ENCODE data around the gene USP22.

DNA sequence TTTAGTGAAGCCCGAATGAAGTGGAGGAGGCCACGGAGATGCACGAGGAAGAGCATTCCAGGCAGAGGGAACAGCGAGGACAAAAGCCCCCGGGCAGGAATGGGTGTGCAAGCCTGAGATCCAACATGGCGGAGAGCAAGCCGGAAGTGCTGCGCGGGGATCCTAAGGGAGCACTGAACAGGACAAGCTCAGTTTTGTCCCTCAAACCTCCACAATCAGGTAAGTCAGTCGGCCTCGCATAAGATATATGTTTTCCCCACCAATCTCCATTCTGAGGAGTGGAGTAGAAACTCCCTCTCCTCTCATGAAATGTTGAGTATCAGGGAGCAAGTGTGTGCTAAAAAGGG is 32.9 kb upstream of the USP22 start:
- TF ChIP-seq CTCF (conservative IDR thresholded peaks at IDR 0.05; ENCODE audit: low read depth in 2 of 2) (no peak), POLR2AphosphoS5 (IDR thresholded peaks at IDR 0.05; ENCODE audit: low read depth) (no peak), EZH2 (IDR thresholded peaks at IDR 0.05; ENCODE audit: low read depth, unreplicated experiment) (no peak), JUNB (IDR thresholded peaks at IDR 0.05; ENCODE audit: unreplicated experiment) (no peak), REST (IDR thresholded peaks at IDR 0.05; ENCODE audit: unreplicated experiment) (no peak), EZH2phosphoT487 (IDR thresholded peaks at IDR 0.05; ENCODE audit: unreplicated experiment) (no peak), ZNF114 (CRISPR knock-in tag; IDR thresholded peaks at IDR 0.05) (no peak), STAT1 (IDR thresholded peaks at IDR 0.05; ENCODE audit: unreplicated experiment) (no peak), CREB1 (CRISPR knock-in tag; IDR thresholded peaks at IDR 0.05; ENCODE audit: low read depth) (no peak), ZNF331 (CRISPR knock-in tag; IDR thresholded peaks at IDR 0.05; ENCODE audit: low read depth) (no peak)
- TF ChIP-seq, protein P1, sequence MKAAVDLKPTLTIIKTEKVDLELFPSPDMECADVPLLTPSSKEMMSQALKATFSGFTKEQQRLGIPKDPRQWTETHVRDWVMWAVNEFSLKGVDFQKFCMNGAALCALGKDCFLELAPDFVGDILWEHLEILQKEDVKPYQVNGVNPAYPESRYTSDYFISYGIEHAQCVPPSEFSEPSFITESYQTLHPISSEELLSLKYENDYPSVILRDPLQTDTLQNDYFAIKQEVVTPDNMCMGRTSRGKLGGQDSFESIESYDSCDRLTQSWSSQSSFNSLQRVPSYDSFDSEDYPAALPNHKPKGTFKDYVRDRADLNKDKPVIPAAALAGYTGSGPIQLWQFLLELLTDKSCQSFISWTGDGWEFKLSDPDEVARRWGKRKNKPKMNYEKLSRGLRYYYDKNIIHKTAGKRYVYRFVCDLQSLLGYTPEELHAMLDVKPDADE (IDR thresholded peaks at IDR 0.05): no peak

Data from GM23338 (cell line).